Measurements from ENCODE around the gene GARNL3.

Gene GARNL3

GRCh38 chr9:127264462-127265219 is at the start of gene GARNL3:
TSS of gene GARNL3 (plus strand) at chr9:127264774. CDS start at chr9:127264878, 104 bp downstream.
- no peak within 1 kb of the TSS for H3K4me3 ChIP-seq (ENCODE audit: low read depth, low read length)
- 0 out of 2 replicates have a peak, but pooled peaks cover 3% of the 10 kb centered on the region for H3K4me1 ChIP-seq (ENCODE audit: control insufficient read depth, insufficient read depth, low read length)
- no peak within 1 kb of the TSS for H3K9ac ChIP-seq (ENCODE audit: low read length)
- H3K27me3 ChIP-seq (ENCODE audit: control insufficient read depth, insufficient read depth, low read length): no peaks in the 10 kb centered on the region
- H3K9me3 ChIP-seq (ENCODE audit: control insufficient read depth, insufficient read depth, low read depth, low read length): no peaks in the 10 kb centered on the region
- H3K36me3 ChIP-seq (ENCODE audit: control insufficient read depth, insufficient read depth, low read length): no peaks in the 10 kb centered on the region
- no peak within 1 kb of the TSS for H3K27ac ChIP-seq (ENCODE audit: low read depth, low read length)

GRCh38 chr9:127215268-127216209 is 49.0 kb upstream of the GARNL3 start:
- Histone ChIP-seq H3K9me3 (ENCODE audit: control insufficient read depth, insufficient read depth, low read depth, low read length) (no peaks in the 10 kb centered on the region), H3K9ac (ENCODE audit: low read length) (no peak overlapping the region), H3K4me1 (ENCODE audit: control insufficient read depth, insufficient read depth, low read length) (peaks cover 14% of the 10 kb centered on the region), H3K27ac (ENCODE audit: low read depth, low read length) (no peak overlapping the region), H3K27me3 (ENCODE audit: control insufficient read depth, insufficient read depth, low read length) (no peaks in the 10 kb centered on the region), H3K4me3 (ENCODE audit: low read depth, low read length) (no peak overlapping the region), H3K36me3 (ENCODE audit: control insufficient read depth, insufficient read depth, low read length) (no peaks in the 10 kb centered on the region)

GRCh38 chr9:127216210-127216887 is 48.2 kb upstream of the GARNL3 start:
- Histone ChIP-seq H3K27ac (ENCODE audit: low read depth, low read length) (no peak overlapping the region), H3K9ac (ENCODE audit: low read length) (no peak overlapping the region), H3K4me3 (ENCODE audit: low read depth, low read length) (no peak overlapping the region), H3K27me3 (ENCODE audit: control insufficient read depth, insufficient read depth, low read length) (no peaks in the 10 kb centered on the region; the same call in 1 of the 2 replicates), H3K4me1 (ENCODE audit: control insufficient read depth, insufficient read depth, low read length) (peaks cover 6% of the 10 kb centered on the region), H3K9me3 (ENCODE audit: control insufficient read depth, insufficient read depth, low read depth, low read length) (no peaks in the 10 kb centered on the region), H3K36me3 (ENCODE audit: control insufficient read depth, insufficient read depth, low read length) (no peaks in the 10 kb centered on the region)

GRCh38 chr9:127216888-127217217 is 47.7 kb upstream of the GARNL3 start:
- Histone ChIP-seq H3K36me3 (ENCODE audit: control insufficient read depth, insufficient read depth, low read length) (no peaks in the 10 kb centered on the region), H3K4me3 (ENCODE audit: low read depth, low read length) (no peak overlapping the region), H3K27me3 (ENCODE audit: control insufficient read depth, insufficient read depth, low read length) (no peaks in the 10 kb centered on the region; the same call in 1 of the 2 replicates), H3K27ac (ENCODE audit: low read depth, low read length) (no peak overlapping the region), H3K9me3 (ENCODE audit: control insufficient read depth, insufficient read depth, low read depth, low read length) (no peaks in the 10 kb centered on the region), H3K4me1 (ENCODE audit: control insufficient read depth, insufficient read depth, low read length) (peaks cover 3% of the 10 kb centered on the region; the same call in 1 of the 2 replicates), H3K9ac (ENCODE audit: low read length) (no peak overlapping the region)

GRCh38 chr9:127218818-127219217 is 45.8 kb upstream of the GARNL3 start:
- H3K4me3 ChIP-seq (ENCODE audit: low read depth, low read length): no peak overlapping the region
- H3K27ac ChIP-seq (ENCODE audit: low read depth, low read length): no peak overlapping the region
- H3K9ac ChIP-seq (ENCODE audit: low read length): no peak overlapping the region
- H3K4me1 ChIP-seq (ENCODE audit: control insufficient read depth, insufficient read depth, low read length): peaks cover 5% of the 10 kb centered on the region; the same call in 1 of the 2 replicates
- no peaks in the 10 kb centered on the region for H3K36me3 ChIP-seq (ENCODE audit: control insufficient read depth, insufficient read depth, low read length)
- peaks cover 19% of the 10 kb centered on the region for H3K27me3 ChIP-seq (ENCODE audit: control insufficient read depth, insufficient read depth, low read length)
- H3K9me3 ChIP-seq (ENCODE audit: control insufficient read depth, insufficient read depth, low read depth, low read length): no peaks in the 10 kb centered on the region

- H3K4me3 ChIP-seq (ENCODE audit: low read depth, low read length): no peak overlapping the region
- peaks cover 22% of the 10 kb centered on the region for H3K27me3 ChIP-seq (ENCODE audit: control insufficient read depth, insufficient read depth, low read length)
- H3K4me1 ChIP-seq (ENCODE audit: control insufficient read depth, insufficient read depth, low read length): peaks cover 7% of the 10 kb centered on the region; the same call in 1 of the 2 replicates
- H3K9ac ChIP-seq (ENCODE audit: low read length): no peak overlapping the region
- H3K27ac ChIP-seq (ENCODE audit: low read depth, low read length): no peak overlapping the region
- H3K36me3 ChIP-seq (ENCODE audit: control insufficient read depth, insufficient read depth, low read length): no peaks in the 10 kb centered on the region
- no peaks in the 10 kb centered on the region for H3K9me3 ChIP-seq (ENCODE audit: control insufficient read depth, insufficient read depth, low read depth, low read length)
Observed at GRCh38 chr9:127219520-127219919, 45.1 kb upstream of the GARNL3 start.

- no peaks in the 10 kb centered on the region for H3K36me3 ChIP-seq (ENCODE audit: control insufficient read depth, insufficient read depth, low read length)
- H3K4me1 ChIP-seq (ENCODE audit: control insufficient read depth, insufficient read depth, low read length): peaks cover 5% of the 10 kb centered on the region; the same call in 1 of the 2 replicates
- H3K9ac ChIP-seq (ENCODE audit: low read length): no peak overlapping the region
- no peak overlapping the region for H3K4me3 ChIP-seq (ENCODE audit: low read depth, low read length)
- H3K27ac ChIP-seq (ENCODE audit: low read depth, low read length): no peak overlapping the region
- H3K9me3 ChIP-seq (ENCODE audit: control insufficient read depth, insufficient read depth, low read depth, low read length): no peaks in the 10 kb centered on the region
- H3K27me3 ChIP-seq (ENCODE audit: control insufficient read depth, insufficient read depth, low read length): peaks cover 37% of the 10 kb centered on the region
Observed at GRCh38 chr9:127221695-127222094, 42.9 kb upstream of the GARNL3 start.

- Histone ChIP-seq H3K36me3 (ENCODE audit: control insufficient read depth, insufficient read depth, low read length) (no peaks in the 10 kb centered on the region), H3K4me3 (ENCODE audit: low read depth, low read length) (no peak overlapping the region), H3K27ac (ENCODE audit: low read depth, low read length) (no peak overlapping the region), H3K9me3 (ENCODE audit: control insufficient read depth, insufficient read depth, low read depth, low read length) (no peaks in the 10 kb centered on the region), H3K27me3 (ENCODE audit: control insufficient read depth, insufficient read depth, low read length) (peaks cover 41% of the 10 kb centered on the region), H3K4me1 (ENCODE audit: control insufficient read depth, insufficient read depth, low read length) (peaks cover 5% of the 10 kb centered on the region; the same call in 1 of the 2 replicates), H3K9ac (ENCODE audit: low read length) (no peak overlapping the region)
Observed at GRCh38 chr9:127222388-127223095, 42.0 kb upstream of the GARNL3 start.

- no peaks in the 10 kb centered on the region for H3K36me3 ChIP-seq (ENCODE audit: control insufficient read depth, insufficient read depth, low read length)
- H3K9ac ChIP-seq (ENCODE audit: low read length): no peak overlapping the region
- no peaks in the 10 kb centered on the region for H3K9me3 ChIP-seq (ENCODE audit: control insufficient read depth, insufficient read depth, low read depth, low read length)
- H3K4me3 ChIP-seq (ENCODE audit: low read depth, low read length): no peak overlapping the region
- H3K27me3 ChIP-seq (ENCODE audit: control insufficient read depth, insufficient read depth, low read length): peaks cover 41% of the 10 kb centered on the region
- H3K4me1 ChIP-seq (ENCODE audit: control insufficient read depth, insufficient read depth, low read length): peaks cover 5% of the 10 kb centered on the region; the same call in 1 of the 2 replicates
- no peak overlapping the region for H3K27ac ChIP-seq (ENCODE audit: low read depth, low read length)
Observed at GRCh38 chr9:127223266-127223665, 41.3 kb upstream of the GARNL3 start.

GRCh38 chr9:127223810-127224177 is 40.8 kb upstream of the GARNL3 start:
- Histone ChIP-seq H3K27me3 (ENCODE audit: control insufficient read depth, insufficient read depth, low read length) (peaks cover 41% of the 10 kb centered on the region), H3K27ac (ENCODE audit: low read depth, low read length) (no peak overlapping the region), H3K4me3 (ENCODE audit: low read depth, low read length) (peak overlapping the region; percentile 65), H3K9ac (ENCODE audit: low read length) (no peak overlapping the region), H3K4me1 (ENCODE audit: control insufficient read depth, insufficient read depth, low read length) (peaks cover 5% of the 10 kb centered on the region; the same call in 1 of the 2 replicates), H3K36me3 (ENCODE audit: control insufficient read depth, insufficient read depth, low read length) (no peaks in the 10 kb centered on the region), H3K9me3 (ENCODE audit: control insufficient read depth, insufficient read depth, low read depth, low read length) (no peaks in the 10 kb centered on the region)

Data from HUES6 (cell line).